Breast epithelium (tissue), 4 donors: ENCODE results near the gene AGRN. TPM values are rescaled to one million over a fixed set of nuclear protein-coding genes. Genes with fewer than 3 reads are reported as not detected.
A peak's percentile ranks its signal among the peaks of the same experiment; 100 is the strongest.
"Not testable (repeated sequence)": the region's sequence is repeated elsewhere in the genome, so short reads cannot be mapped to it uniquely, and the experiment has no call there.

Experiments used
- DNase-seq, 2 donors: peaks; one replicate each; pipeline ENCODE4 v3.0.0-alpha.2; 2019; ENCODE audit warnings: low spot score in 2 of 2
- H3K27ac ChIP-seq, 2 donors: fragments of 200-600 bp; sonication (generic) in 1 of 2; one replicate each; pipeline ENCODE4 v1.5.1; 2016 to 2019; ENCODE audit warnings: mild to moderate bottlenecking in 1 of 2
- H3K27me3 ChIP-seq, 2 donors: fragments of 200-600 bp; sonication (generic) in 1 of 2; one replicate each; pipeline versions ENCODE4 v1.5.1 to v1.6.0; 2017 to 2019; ENCODE audit warnings: control low read depth in 1 of 2, mild to moderate bottlenecking in 1 of 2
- H3K36me3 ChIP-seq: fragments of 200-600 bp; one replicate; pipeline ENCODE4 v1.5.1; 2019
- H3K4me1 ChIP-seq, 2 donors: fragments of 200-600 bp; sonication (generic); one replicate each; pipeline ENCODE4 v1.5.1; 2016 to 2019; ENCODE audit warnings: control low read depth in 1 of 2
- H3K4me3 ChIP-seq, 3 donors: fragments of 200-600 bp; sonication (generic); 1 replicate in 2 of 3; 2 replicates in 1 of 3; pipeline ENCODE4 v1.5.1; 2016 to 2019; ENCODE audit warnings: mild to moderate bottlenecking in 3 of 3, moderate library complexity in 2 of 3
- H3K9me3 ChIP-seq, 2 donors: fragments of 200-600 bp; sonication (generic) in 1 of 2; one replicate each; pipeline ENCODE4 v1.5.1; 2016 to 2019; ENCODE audit warnings: control low read depth in 1 of 2
- POLR2A ChIP-seq: fragments of 450-650 bp; IDR thresholded peaks from one replicate; pipeline ENCODE4 v1.6.1; 2016; ENCODE audit warnings: antibody characterized with exemption, mild to moderate bottlenecking, moderate library complexity
- POLR2AphosphoS5 ChIP-seq, 3 donors: sonication (generic); formaldehyde crosslinking; IDR thresholded peaks; one replicate each; pipeline ENCODE4 v1.6.1; 2017; ENCODE audit warnings: antibody characterized with exemption in 3 of 3
- intact Hi-C: fragments of 100-400 bp; cut with DNase I; formaldehyde crosslinking; loops from one replicate; pipeline ENCODE4 v1.15.1; 2023; ENCODE audit warnings: low total_unique reads
- total RNA-seq, 3 donors: library from RNA; depleted of rRNA; stranded (reverse); fragments of >200 nt; gene quantifications; one replicate each; pipeline ENCODE4 v1.1.0, GENCODE V29; 2016
- TF ChIP-seq, protein P1 (sequence below), 3 donors: fragments of 450-650 bp; IDR thresholded peaks; one replicate each; pipeline ENCODE4 v1.5.1; 2016 to 2017; ENCODE audit warnings: antibody characterized with exemption in 3 of 3, mild to moderate bottlenecking in 3 of 3, moderate library complexity in 3 of 3

AGRN gene
- total RNA-seq, 3 donors from 2014 or later = 9.1 to 37.0 (median 30.5) TPM

- no peak overlapping the region for H3K27ac ChIP-seq
- H3K4me3 ChIP-seq = peak overlapping the region in 2 of 3 donors; percentile 20 to 49
- no peaks in the 10 kb centered on the region for H3K9me3 ChIP-seq
- H3K4me1 ChIP-seq = peaks cover 6 to 12% of the 10 kb centered on the region in 2 donors
- H3K36me3 ChIP-seq = no peaks in the 10 kb centered on the region
- DNase-seq = no peak
- intact Hi-C loops = loop anchor here (5.0 kb wide), 1 partner anchor 67 kb away; no protein-coding TSS in a partner anchor
- peaks cover 0 to 18% of the 10 kb centered on the region in 2 donors for H3K27me3 ChIP-seq
- TF ChIP-seq POLR2AphosphoS5 (IDR thresholded peaks at IDR 0.05) = no peak
- TF ChIP-seq, protein P1, sequence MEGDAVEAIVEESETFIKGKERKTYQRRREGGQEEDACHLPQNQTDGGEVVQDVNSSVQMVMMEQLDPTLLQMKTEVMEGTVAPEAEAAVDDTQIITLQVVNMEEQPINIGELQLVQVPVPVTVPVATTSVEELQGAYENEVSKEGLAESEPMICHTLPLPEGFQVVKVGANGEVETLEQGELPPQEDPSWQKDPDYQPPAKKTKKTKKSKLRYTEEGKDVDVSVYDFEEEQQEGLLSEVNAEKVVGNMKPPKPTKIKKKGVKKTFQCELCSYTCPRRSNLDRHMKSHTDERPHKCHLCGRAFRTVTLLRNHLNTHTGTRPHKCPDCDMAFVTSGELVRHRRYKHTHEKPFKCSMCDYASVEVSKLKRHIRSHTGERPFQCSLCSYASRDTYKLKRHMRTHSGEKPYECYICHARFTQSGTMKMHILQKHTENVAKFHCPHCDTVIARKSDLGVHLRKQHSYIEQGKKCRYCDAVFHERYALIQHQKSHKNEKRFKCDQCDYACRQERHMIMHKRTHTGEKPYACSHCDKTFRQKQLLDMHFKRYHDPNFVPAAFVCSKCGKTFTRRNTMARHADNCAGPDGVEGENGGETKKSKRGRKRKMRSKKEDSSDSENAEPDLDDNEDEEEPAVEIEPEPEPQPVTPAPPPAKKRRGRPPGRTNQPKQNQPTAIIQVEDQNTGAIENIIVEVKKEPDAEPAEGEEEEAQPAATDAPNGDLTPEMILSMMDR (IDR thresholded peaks at IDR 0.05) = peak; percentile 65 to 92 (median 86)
- no peak for TF ChIP-seq POLR2A
Observed at GRCh38 chr1:1063945-1064831, 44.3 kb downstream of the AGRN start.

DNA sequence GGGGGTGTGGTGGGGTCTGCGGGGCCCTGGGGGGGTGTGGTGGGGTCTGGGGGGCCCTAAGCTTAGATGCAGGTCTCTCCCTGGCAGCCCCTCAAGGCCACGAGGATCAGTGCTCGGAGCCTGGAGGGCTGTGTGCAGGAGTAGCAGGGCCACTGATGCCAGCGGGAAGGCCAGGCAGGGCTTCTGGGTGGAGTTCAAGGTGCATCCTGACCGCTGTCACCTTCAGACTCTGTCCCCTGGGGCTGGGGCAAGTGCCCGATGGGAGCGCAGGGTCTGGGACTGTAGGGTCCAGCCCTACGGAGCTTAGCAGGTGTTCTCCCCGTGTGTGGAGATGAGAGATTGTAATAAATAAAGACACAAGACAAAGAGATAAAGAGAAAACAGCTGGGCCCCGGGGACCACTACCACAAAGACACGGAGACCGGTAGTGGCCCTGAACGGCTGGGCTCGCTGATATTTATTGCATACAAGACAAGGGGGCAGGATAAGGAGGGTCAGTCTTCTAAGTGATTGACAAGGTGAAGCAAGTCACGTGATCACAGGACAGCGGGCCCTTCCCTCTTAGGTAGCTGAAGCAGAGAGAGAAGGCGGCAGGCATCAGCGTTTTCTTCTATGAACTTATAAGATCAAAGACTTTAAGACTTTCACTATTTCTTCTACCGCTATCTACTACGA, 45.5 kb downstream of the AGRN start:
- no peaks in the 10 kb centered on the region for H3K9me3 ChIP-seq
- no peaks in the 10 kb centered on the region for H3K36me3 ChIP-seq
- H3K4me3 ChIP-seq = no peak overlapping the region
- peaks cover 0 to 12% of the 10 kb centered on the region in 2 donors for H3K27me3 ChIP-seq
- no peak for DNase-seq
- intact Hi-C loops = no loop called here
- no peak overlapping the region for H3K27ac ChIP-seq
- TF ChIP-seq, protein P1 (IDR thresholded peaks at IDR 0.05) = no peak
- TF ChIP-seq POLR2AphosphoS5 (IDR thresholded peaks at IDR 0.05) = no peak
- no peak for TF ChIP-seq POLR2A
- peaks cover 6 to 12% of the 10 kb centered on the region in 2 donors for H3K4me1 ChIP-seq

DNA sequence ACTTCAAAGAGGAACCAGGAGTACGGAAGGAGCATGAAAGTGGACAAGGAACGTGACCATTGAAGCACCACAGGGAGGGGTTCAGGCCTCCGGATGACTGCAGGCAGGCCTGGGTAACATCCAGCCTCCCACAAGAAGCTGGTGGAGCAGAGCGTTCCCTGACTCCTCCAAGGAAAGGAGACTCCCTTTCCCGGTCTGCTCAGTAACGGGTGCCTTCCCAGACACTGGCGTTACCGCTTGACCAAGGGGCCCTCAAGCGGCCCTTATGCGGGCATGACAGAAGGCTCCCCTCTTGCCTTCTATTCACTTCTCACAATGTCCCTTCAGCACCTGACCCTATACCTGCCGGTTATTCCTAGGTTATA, 46.0 kb downstream of the AGRN start:
- H3K9me3 ChIP-seq, DNase-seq, H3K36me3 ChIP-seq, intact Hi-C loops, H3K27ac ChIP-seq, H3K4me3 ChIP-seq, H3K27me3 ChIP-seq: not testable (repeated sequence)
- peaks cover 6 to 12% of the 10 kb centered on the region in 2 donors for H3K4me1 ChIP-seq

DNA sequence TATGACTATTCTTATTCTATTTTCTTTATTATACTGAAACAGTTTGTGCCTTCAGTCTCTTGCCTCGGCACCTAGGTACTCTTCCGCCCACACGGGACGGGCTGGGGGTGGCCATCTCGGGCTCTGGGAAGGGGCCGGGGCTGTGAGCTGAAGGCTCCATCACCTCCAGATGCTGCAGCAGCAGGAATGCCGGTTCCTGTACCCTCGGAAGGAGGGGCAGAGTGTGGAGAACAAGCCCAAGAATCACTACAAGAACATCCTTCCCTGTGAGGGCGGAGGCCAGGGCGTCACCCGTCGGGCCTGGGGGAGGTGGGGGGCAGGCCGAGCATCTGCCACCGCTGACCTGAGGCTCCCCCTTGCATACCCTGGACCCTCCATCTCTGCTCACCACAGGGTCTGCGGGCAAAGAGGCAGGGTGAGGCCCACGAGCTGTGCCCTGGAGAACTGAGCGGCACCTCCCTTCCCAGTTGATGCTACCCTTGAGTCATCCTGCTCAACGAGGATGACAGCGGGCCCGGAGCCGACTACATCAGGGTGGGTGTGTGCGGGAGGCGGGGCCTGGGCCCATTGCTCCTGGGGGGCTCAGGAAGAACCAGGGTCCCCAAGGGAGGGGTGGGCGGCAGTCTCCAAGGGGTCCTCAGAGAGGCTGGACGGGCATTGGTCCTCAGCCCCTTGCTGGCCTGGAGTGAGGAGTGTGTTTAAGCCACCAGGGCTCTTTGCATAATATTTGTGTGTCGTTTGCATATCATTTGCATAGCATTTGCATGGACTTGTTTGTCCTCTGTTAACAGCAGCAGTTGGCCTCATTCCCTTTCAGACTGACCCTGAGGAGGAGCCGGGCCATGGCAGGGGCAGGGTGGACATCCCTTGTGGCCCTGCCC, 46.7 kb downstream of the AGRN start:
- intact Hi-C loops = no loop called here
- Histone ChIP-seq H3K36me3 (no peaks in the 10 kb centered on the region), H3K27me3 (peaks cover 0 to 3% of the 10 kb centered on the region in 2 donors), H3K9me3 (no peaks in the 10 kb centered on the region), H3K4me3 (no peak overlapping the region), H3K27ac (no peak overlapping the region), H3K4me1 (peaks cover 6 to 12% of the 10 kb centered on the region in 2 donors)
- no peak for TF ChIP-seq POLR2A
- no peak for DNase-seq

DNA sequence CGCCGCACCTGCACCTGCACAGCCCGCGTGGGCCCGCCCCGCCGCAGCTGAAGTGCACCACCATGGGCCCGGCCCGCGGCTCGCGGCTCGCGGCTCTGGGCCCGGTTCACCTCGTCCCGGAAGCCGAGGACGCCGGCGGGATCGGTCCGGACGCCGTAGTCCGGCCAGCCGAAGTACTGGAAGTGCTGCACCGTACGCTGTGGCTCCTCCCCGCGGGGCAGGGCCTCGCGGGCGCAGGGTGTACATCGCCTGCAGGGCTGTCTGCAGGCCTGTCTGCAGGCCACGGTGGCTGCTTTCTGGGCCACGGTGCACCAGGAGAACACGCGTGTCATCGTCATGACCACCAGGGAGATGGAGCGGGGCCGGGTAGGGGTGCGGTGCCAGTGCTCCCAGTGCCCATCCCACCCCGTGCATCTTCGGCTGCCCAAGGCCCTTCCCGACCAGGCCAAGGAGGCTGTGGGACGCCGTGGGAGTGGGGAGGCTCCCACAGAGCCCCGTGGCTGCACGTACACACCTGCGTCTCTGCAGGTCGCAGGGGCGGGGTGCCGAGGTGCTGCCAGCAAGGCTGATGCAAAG, 47.5 kb downstream of the AGRN start:
- Histone ChIP-seq H3K4me3 (peak overlapping the region in 1 of 3 donors; percentile 56), H3K4me1 (peaks cover 6 to 12% of the 10 kb centered on the region in 2 donors), H3K36me3 (no peaks in the 10 kb centered on the region), H3K27ac (no peak overlapping the region), H3K27me3 (peaks cover 0 to 3% of the 10 kb centered on the region in 2 donors), H3K9me3 (no peaks in the 10 kb centered on the region)
- intact Hi-C loops = no loop called here
- no peak for TF ChIP-seq POLR2A
- DNase-seq = no peak
